Endothelial cell of umbilical vein (primary cell): ENCODE results near the gene CFAP73. TPM values are rescaled to one million over a fixed set of nuclear protein-coding genes. Genes with fewer than 3 reads are reported as not detected.

Source experiments
- BruUV-seq: library from RNA; stranded (reverse); fragments of 400-500 nt; replicated peaks from 2 replicates; lab custom pipeline; 2021; lab: Mats Ljungman, UMichigan
- CTCF ChIA-PET: fragments of 300-600, 350-600 bp; sonication (Branson Sonifier 250); formaldehyde crosslinking; loops from one replicate; lab custom pipeline; 2021; ENCODE audit warnings: antibody characterized with exemption, inconsistent platforms; lab: Charles Lee
- POLR2A ChIA-PET: fragments of 300-600, 350-600 bp; sonication (Branson Sonifier 250); formaldehyde crosslinking; loops from one replicate; lab custom pipeline; 2021; ENCODE audit warnings: antibody characterized with exemption, inconsistent platforms; lab: Charles Lee
- DNase-seq: peaks from one replicate; pipeline ENCODE4 v3.0.0-alpha.2; 2011; ENCODE audit warnings: low read depth, low spot score
- FAIRE-seq: peaks from 2 replicates; lab custom pipeline; 2011; peaks lifted over from hg19 to GRCh38; lab: Jason Lieb, UNC
- H2AFZ ChIP-seq: 2 replicates; pipeline ENCODE4 v1.6.0; 2012; ENCODE audit warnings: low read depth, low read length, control low read depth, inconsistent platforms
- H3K27ac ChIP-seq: 2 replicates; pipeline ENCODE4 v1.5.1; 2011; ENCODE audit warnings: low read depth, mild to moderate bottlenecking, control low read depth, low read length, moderate library complexity; ENCODE audit not compliant: insufficient read depth
- H3K27me3 ChIP-seq, 2 experiments: 2 replicates each; pipeline versions ENCODE4 v1.6.0 to v1.6.1; 2011; ENCODE audit warnings: low read length in 2 of 2, mixed read lengths in 1 of 2; ENCODE audit not compliant: control insufficient read depth in 2 of 2, insufficient read depth in 2 of 2
- H3K36me3 ChIP-seq, 2 experiments: 2 replicates in 1 of 2; 3 replicates in 1 of 2; pipeline ENCODE4 v1.5.1; 2011; ENCODE audit warnings: low read length in 2 of 2, mild to moderate bottlenecking in 1 of 2, moderate library complexity in 1 of 2; ENCODE audit not compliant: control insufficient read depth in 2 of 2, insufficient read depth in 2 of 2; ENCODE audit errors: extremely low read depth in 1 of 2
- H3K4me1 ChIP-seq: 3 replicates; pipeline ENCODE4 v1.5.1; 2011; ENCODE audit warnings: mild to moderate bottlenecking, low read length; ENCODE audit not compliant: control insufficient read depth, insufficient read depth; ENCODE audit errors: extremely low read depth
- H3K4me2 ChIP-seq: 2 replicates; pipeline ENCODE4 v1.6.1; 2011; ENCODE audit warnings: low read length, control low read depth, mixed read lengths; ENCODE audit not compliant: insufficient read depth
- H3K4me3 ChIP-seq, 3 experiments: fragments of 200-600 bp in 1 of 3; sonication (generic), shearing (Covaris generic) in 1 of 3; replicated peaks in 1 of 3; 2 replicates each; pipeline ENCODE4 v1.5.1; 2011 to 2016; ENCODE audit warnings: control low read depth in 3 of 3, low read length in 3 of 3, mild to moderate bottlenecking in 2 of 3, inconsistent platforms in 1 of 3, low read depth in 1 of 3, moderate library complexity in 1 of 3; ENCODE audit not compliant: insufficient read depth in 1 of 3
- H3K79me2 ChIP-seq: 2 replicates; pipeline ENCODE4 v1.6.0; 2012; ENCODE audit warnings: low read length, inconsistent platforms; ENCODE audit not compliant: control insufficient read depth, insufficient read depth
- H3K9ac ChIP-seq: replicated peaks from 2 replicates; pipeline ENCODE3; 2011; ENCODE audit warnings: low read length, control low read depth; ENCODE audit not compliant: insufficient read depth; ENCODE audit errors: extremely low read depth
- H3K9me1 ChIP-seq: replicated peaks from 3 replicates; pipeline ENCODE4 v1.6.0; 2011; ENCODE audit warnings: mild to moderate bottlenecking, low read length; ENCODE audit not compliant: control insufficient read depth, insufficient read depth; ENCODE audit errors: extremely low read depth
- H3K9me3 ChIP-seq: replicated peaks from 2 replicates; pipeline ENCODE4 v1.5.1; 2012; ENCODE audit warnings: low read length, inconsistent platforms; ENCODE audit not compliant: control insufficient read depth, insufficient read depth
- H4K20me1 ChIP-seq: replicated peaks from 2 replicates; pipeline ENCODE3; 2011; ENCODE audit warnings: mild to moderate bottlenecking, low read length; ENCODE audit not compliant: control insufficient read depth, insufficient read depth; ENCODE audit errors: extremely low read depth
- CTCF ChIP-seq, 2 donors: IDR thresholded peaks; 1 replicate in 1 of 2; 2 replicates in 1 of 2; pipeline ENCODE4 v1.5.1; 2011; ENCODE audit warnings: low read length in 2 of 2, mild to moderate bottlenecking in 2 of 2, moderate library complexity in 2 of 2, control low read depth in 1 of 2, inconsistent platforms in 1 of 2, low read depth in 1 of 2; ENCODE audit not compliant: insufficient read depth in 1 of 2; ENCODE audit errors: extremely low read depth in 1 of 2
- EZH2 ChIP-seq: IDR thresholded peaks from 2 replicates; pipeline ENCODE4 v1.6.1; 2012; ENCODE audit warnings: borderline replicate concordance, low read depth, mild to moderate bottlenecking, moderate library complexity, low read length, inconsistent platforms; ENCODE audit not compliant: severe bottlenecking
- FOS ChIP-seq: IDR thresholded peaks from 2 replicates; pipeline ENCODE4 v1.6.1; 2011; ENCODE audit warnings: mild to moderate bottlenecking, low read length, moderate library complexity, borderline replicate concordance; ENCODE audit not compliant: insufficient read depth
- GATA2 ChIP-seq: IDR thresholded peaks from 2 replicates; pipeline ENCODE4 v1.7.0; 2011; ENCODE audit warnings: low read depth, mild to moderate bottlenecking, moderate library complexity, mixed read lengths, low read length; ENCODE audit not compliant: insufficient read length, insufficient read depth
- JUN ChIP-seq: IDR thresholded peaks from 2 replicates; pipeline ENCODE4 v1.6.1; 2011; ENCODE audit warnings: borderline replicate concordance, low read depth; ENCODE audit not compliant: insufficient read length, insufficient read depth
- MAX ChIP-seq: IDR thresholded peaks from 2 replicates; pipeline ENCODE4 v1.6.1; 2011; ENCODE audit not compliant: insufficient read depth, insufficient read length
- MYC ChIP-seq: IDR thresholded peaks from one replicate; pipeline ENCODE4 v1.6.1; 2011; ENCODE audit warnings: mild to moderate bottlenecking, low read depth, low read length
- POLR2A ChIP-seq: IDR thresholded peaks from 2 replicates; pipeline ENCODE4 v1.6.1; 2012; ENCODE audit warnings: low read depth, mild to moderate bottlenecking, control low read depth, low read length
- POLR2AphosphoS5 ChIP-seq: IDR thresholded peaks from 2 replicates; pipeline ENCODE4 v1.6.1; 2012; ENCODE audit warnings: low read depth, mild to moderate bottlenecking, control low read depth, low read length, moderate library complexity; ENCODE audit not compliant: insufficient read depth
- dilution Hi-C: fragments of 300-500 bp; cut with MboI; formaldehyde crosslinking; loops from one replicate; pipeline ENCODE4 v1.15.0; 2019; ENCODE audit warnings: low sequenced_read_pairs; ENCODE audit not compliant: extremely low pct_ligation_motif_present
- intact Hi-C: fragments of 100-400 bp; cut with micrococcal nuclease; formaldehyde crosslinking; loops from one replicate; pipeline ENCODE4 v1.10.0; 2022
- polyA plus RNA-seq, 4 experiments: library from polyadenylated mRNA; depleted of rRNA in 3 of 4; stranded (reverse) in 3 of 4; unstranded in 1 of 4; fragments of >200 nt; gene quantifications; 2 replicates each; pipeline versions ENCODE4 v1.2.1 to v1.2.3, GENCODE V29; 2011 to 2012; ENCODE audit warnings: missing spikeins in 1 of 4
- total RNA-seq: library from RNA; stranded (reverse); gene quantifications from 2 replicates; pipeline ENCODE4 v1.2.3, GENCODE V29; 2021

Gene CFAP73
- total and polyA plus RNA-seq, 2 donors (not counting 3 experiments of a cell fraction or from before 2014, with no cell fraction given): not detected

- Histone ChIP-seq H3K36me3 (no peaks in the 10 kb centered on the region), H3K9ac (no peak overlapping the region), H3K4me2 (no peak overlapping the region), H3K79me2 (no peaks in the 10 kb centered on the region), H3K9me3 (no peaks in the 10 kb centered on the region), H4K20me1 (no peaks in the 10 kb centered on the region), H3K4me3 (no peak overlapping the region), H3K9me1 (no peaks in the 10 kb centered on the region), H3K27me3 (peaks cover 0 to 1% of the 10 kb centered on the region in 2 experiments), H3K27ac (no peak overlapping the region), H2AFZ (no peak overlapping the region), H3K4me1 (no peaks in the 10 kb centered on the region)
- dilution Hi-C loops: no loop called here
- BruUV-seq: no TSS peak
- POLR2A ChIA-PET: no interaction called here
- DNase-seq (no peak), FAIRE-seq (no peak)
- CTCF ChIA-PET: no interaction called here
- no peak for TF ChIP-seq FOS
- TF ChIP-seq CTCF (IDR thresholded peaks at IDR 0.05; ENCODE audit: extremely low read depth in 1 of 2, insufficient read depth in 1 of 2, low read depth in 1 of 2, low read length in 2 of 2): no peak
- TF ChIP-seq EZH2: no peak
- no peak for TF ChIP-seq GATA2
- TF ChIP-seq MAX: no peak
- TF ChIP-seq POLR2A: no peak
- no peak for TF ChIP-seq MYC
- TF ChIP-seq JUN: no peak
- TF ChIP-seq POLR2AphosphoS5: no peak
- intact Hi-C loops: no loop called here
These were observed 36.1 kb upstream of the CFAP73 start for GRCh38 chr12:113113397-113113796.
